Loucy (cell line): Measurements from ENCODE around the gene PLXNA3.

Experiments
- H2AFZ ChIP-seq: fragments of 200-600 bp; sonication (generic); 2 replicates; pipeline ENCODE4 v1.6.0; 2016; ENCODE audit warnings: antibody characterized with exemption, mild to moderate bottlenecking, low read length, moderate library complexity
- H3F3A ChIP-seq: fragments of 200-600 bp; 2 replicates; pipeline ENCODE4 v1.6.0; 2016; ENCODE audit warnings: antibody characterized with exemption, low read depth, mild to moderate bottlenecking
- H3K27me3 ChIP-seq: fragments of 200-600 bp; sonication (generic); 2 replicates; pipeline ENCODE4 v1.6.1; 2014; ENCODE audit warnings: low read length, mild to moderate bottlenecking; ENCODE audit not compliant: insufficient read depth, poor library complexity, severe bottlenecking
- H3K36me3 ChIP-seq: fragments of 200-600 bp; sonication (generic); 2 replicates; pipeline ENCODE4 v1.6.1; 2016; ENCODE audit warnings: low read length; ENCODE audit not compliant: insufficient read depth
- H3K4me1 ChIP-seq: fragments of 200-600 bp; sonication (generic); 2 replicates; pipeline ENCODE4 v1.5.1; 2014; ENCODE audit warnings: low read length, mild to moderate bottlenecking; ENCODE audit not compliant: insufficient read depth, poor library complexity, severe bottlenecking
- H3K4me2 ChIP-seq: fragments of 200-600 bp; sonication (generic); 2 replicates; pipeline ENCODE4 v1.6.0; 2014; ENCODE audit warnings: antibody characterized with exemption, low read length, low read depth, mild to moderate bottlenecking; ENCODE audit not compliant: poor library complexity, severe bottlenecking
- H3K4me3 ChIP-seq: fragments of 200-600 bp; sonication (generic); 2 replicates; pipeline ENCODE4 v1.5.1; 2014; ENCODE audit warnings: low read length, mild to moderate bottlenecking, mixed read lengths; ENCODE audit not compliant: poor library complexity, severe bottlenecking
- H3K79me2 ChIP-seq: fragments of 200-600 bp; sonication (generic); 2 replicates; pipeline ENCODE4 v1.6.1; 2014; ENCODE audit warnings: low read length; ENCODE audit not compliant: insufficient read depth
- H3K9ac ChIP-seq: fragments of 200-600 bp; sonication (generic); 2 replicates; pipeline ENCODE4 v1.6.0; 2014; ENCODE audit warnings: mild to moderate bottlenecking, low read depth, low read length, moderate library complexity; ENCODE audit not compliant: poor library complexity, severe bottlenecking
- H3K9me2 ChIP-seq: fragments of 200-600 bp; sonication (generic); replicated peaks from 2 replicates; pipeline ENCODE4 v1.6.1; 2016; ENCODE audit warnings: low read depth, low read length, mixed read lengths
- H3K9me3 ChIP-seq: fragments of 200-600 bp; sonication (generic); 2 replicates; pipeline ENCODE4 v1.6.1; 2014; ENCODE audit warnings: mild to moderate bottlenecking, antibody characterized with exemption, low read length, low read depth; ENCODE audit not compliant: insufficient read depth
- H4K20me1 ChIP-seq: fragments of 200-600 bp; sonication (generic); 2 replicates; pipeline ENCODE4 v1.6.0; 2014; ENCODE audit warnings: antibody characterized with exemption, low read length, mild to moderate bottlenecking; ENCODE audit not compliant: insufficient read depth, poor library complexity, severe bottlenecking
- CTCF ChIP-seq: fragments of 200-600 bp; sonication (generic); conservative IDR thresholded peaks from 2 replicates; pipeline ENCODE4 v1.5.1; 2014; ENCODE audit warnings: mild to moderate bottlenecking, antibody characterized with exemption, low read length
- EZH2phosphoT487 ChIP-seq: fragments of 200-600 bp; IDR thresholded peaks from 2 replicates; pipeline ENCODE4 v1.6.1; 2018; ENCODE audit warnings: antibody characterized with exemption, mild to moderate bottlenecking, moderate library complexity, borderline replicate concordance

Gene PLXNA3

GRCh38 chrX:154478728-154479622 is 20.9 kb downstream of the PLXNA3 start, which contains the start of gene LAGE3:
LAGE3 (minus strand) TSS chrX:154479281; CDS start chrX:154478915, 366 bp downstream.
- H3K9me3 ChIP-seq, result no peaks in the 10 kb centered on the region
- H4K20me1 ChIP-seq, result no peaks in the 10 kb centered on the region
- H3F3A ChIP-seq, result no peaks in the 10 kb centered on the region
- no peaks in the 10 kb centered on the region for H3K9me2 ChIP-seq
- H3K79me2 ChIP-seq, result peaks cover 14% of the 10 kb centered on the region; the same call in 1 of the 2 replicates
- peak within 1 kb of the TSS; percentile 75 for H3K4me3 ChIP-seq
- peak within 1 kb of the TSS; percentile 81 for H3K4me2 ChIP-seq
- TF ChIP-seq CTCF, result no peak
- TF ChIP-seq EZH2phosphoT487, result no peak
- H3K9ac ChIP-seq, result peak within 1 kb of the TSS; percentile 79
- H2AFZ ChIP-seq, result peak within 1 kb of the TSS; percentile 70
- no peaks in the 10 kb centered on the region for H3K36me3 ChIP-seq
- H3K27me3 ChIP-seq, result no peaks in the 10 kb centered on the region
- peaks cover 14% of the 10 kb centered on the region for H3K4me1 ChIP-seq

GRCh38 chrX:154481195-154481594 is 23.1 kb downstream of the PLXNA3 start:
- Histone ChIP-seq H3K4me1 (peaks cover 14% of the 10 kb centered on the region), H3F3A (no peaks in the 10 kb centered on the region), H3K9me2 (no peaks in the 10 kb centered on the region), H3K4me2 (no peak overlapping the region), H3K79me2 (peaks cover 36% of the 10 kb centered on the region), H3K36me3 (no peaks in the 10 kb centered on the region), H3K9me3 (no peaks in the 10 kb centered on the region), H4K20me1 (peaks cover 5% of the 10 kb centered on the region), H3K9ac (no peak overlapping the region), H3K27me3 (no peaks in the 10 kb centered on the region), H3K4me3 (no peak overlapping the region), H2AFZ (no peak overlapping the region)
- TF ChIP-seq CTCF (no peak), EZH2phosphoT487 (no peak)

- peaks cover 14% of the 10 kb centered on the region for H3K4me1 ChIP-seq
- H3F3A ChIP-seq, result no peaks in the 10 kb centered on the region
- TF ChIP-seq CTCF (no peak), EZH2phosphoT487 (no peak)
- H3K79me2 ChIP-seq, result peaks cover 37% of the 10 kb centered on the region
- no peak overlapping the region for H3K9ac ChIP-seq
- H3K36me3 ChIP-seq, result no peaks in the 10 kb centered on the region
- H3K4me3 ChIP-seq, result no peak overlapping the region
- no peaks in the 10 kb centered on the region for H3K9me2 ChIP-seq
- no peak overlapping the region for H3K4me2 ChIP-seq
- H3K27me3 ChIP-seq, result no peaks in the 10 kb centered on the region
- H2AFZ ChIP-seq, result no peak overlapping the region
- peaks cover 5% of the 10 kb centered on the region for H4K20me1 ChIP-seq
- no peaks in the 10 kb centered on the region for H3K9me3 ChIP-seq
These were observed 24.0 kb downstream of the PLXNA3 start for GRCh38 chrX:154481911-154482601.
